ENCODE data around the gene CCP110. TPM values are rescaled to one million over a fixed set of nuclear protein-coding genes. Genes with fewer than 3 reads are reported as not detected.

Gene CCP110
- total RNA-seq, 1 donor = 8.9 TPM

DNA sequence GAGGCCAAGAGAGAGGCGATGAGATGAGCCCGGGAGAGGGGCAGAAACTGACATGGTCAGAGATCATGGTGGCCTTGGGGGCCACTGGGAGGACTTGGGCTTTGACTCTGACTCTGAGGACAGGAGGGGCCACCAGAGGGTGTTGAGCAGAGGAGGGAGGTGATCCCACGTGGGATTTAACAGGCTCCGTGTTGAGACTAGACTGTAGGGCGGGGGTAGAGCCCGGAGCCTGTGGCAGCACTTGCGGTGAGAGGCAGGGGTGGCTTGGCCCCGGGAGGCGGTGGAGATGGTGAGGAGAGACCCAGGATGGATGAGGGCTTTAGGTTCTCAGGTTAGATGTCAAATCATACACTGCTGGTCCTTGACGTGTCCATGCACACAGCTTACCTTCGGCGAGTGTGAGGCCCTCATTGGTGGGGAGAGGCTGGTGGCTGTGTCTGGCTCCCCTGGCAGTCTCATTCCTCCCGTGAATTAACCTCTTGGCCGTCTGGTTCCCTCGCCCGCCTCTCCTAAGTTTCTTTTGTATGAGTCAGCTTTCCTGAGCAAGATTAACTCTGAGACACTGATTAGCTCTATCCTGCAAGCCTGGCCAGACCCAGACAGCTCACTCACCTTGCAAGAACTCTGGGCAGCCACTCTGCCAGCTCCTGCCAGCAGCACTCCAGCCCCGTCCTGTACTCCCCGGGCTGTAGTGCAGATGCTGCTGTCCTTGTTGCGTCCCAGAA, 71.5 kb downstream of the CCP110 start:
- no peak for DNase-seq (ENCODE audit: low read depth in 2 of 3, low spot score in 2 of 3)

DNA sequence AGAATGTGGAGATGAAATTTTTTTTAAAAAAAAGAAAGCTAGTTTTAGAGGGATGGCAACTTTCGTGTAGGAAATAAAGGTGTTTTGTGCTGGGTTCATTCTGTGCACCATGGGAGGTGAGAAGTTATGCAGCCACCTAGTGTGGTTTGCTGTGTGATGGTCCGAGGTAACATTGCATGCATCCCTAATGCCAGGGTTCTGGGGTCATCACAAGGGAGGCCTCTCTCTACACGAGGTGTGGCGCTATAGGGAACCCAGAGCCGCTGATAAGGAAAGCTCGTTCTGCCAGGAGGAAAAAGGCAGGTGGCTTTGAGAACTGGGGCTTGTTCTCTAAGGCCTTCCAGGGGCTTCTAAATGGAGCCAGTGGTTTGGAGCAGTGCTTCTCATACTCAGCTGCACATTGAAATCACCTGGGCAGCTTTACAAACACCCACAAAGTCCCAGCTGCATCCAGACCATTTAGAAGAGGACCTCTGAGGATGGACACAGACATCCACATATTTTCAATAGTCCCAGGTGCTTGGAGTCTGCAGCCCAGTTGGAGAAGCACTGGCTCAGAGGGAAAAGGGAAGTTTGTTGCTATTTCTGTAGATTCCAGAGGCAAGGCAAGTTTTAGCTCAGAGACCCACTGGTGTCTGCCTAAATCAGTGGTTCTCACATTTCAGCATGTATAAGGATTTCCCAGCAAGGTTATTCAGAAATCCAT, 75.2 kb downstream of the CCP110 start:
- no peak for DNase-seq (ENCODE audit: low read depth in 2 of 3, low spot score in 2 of 3)

DNA sequence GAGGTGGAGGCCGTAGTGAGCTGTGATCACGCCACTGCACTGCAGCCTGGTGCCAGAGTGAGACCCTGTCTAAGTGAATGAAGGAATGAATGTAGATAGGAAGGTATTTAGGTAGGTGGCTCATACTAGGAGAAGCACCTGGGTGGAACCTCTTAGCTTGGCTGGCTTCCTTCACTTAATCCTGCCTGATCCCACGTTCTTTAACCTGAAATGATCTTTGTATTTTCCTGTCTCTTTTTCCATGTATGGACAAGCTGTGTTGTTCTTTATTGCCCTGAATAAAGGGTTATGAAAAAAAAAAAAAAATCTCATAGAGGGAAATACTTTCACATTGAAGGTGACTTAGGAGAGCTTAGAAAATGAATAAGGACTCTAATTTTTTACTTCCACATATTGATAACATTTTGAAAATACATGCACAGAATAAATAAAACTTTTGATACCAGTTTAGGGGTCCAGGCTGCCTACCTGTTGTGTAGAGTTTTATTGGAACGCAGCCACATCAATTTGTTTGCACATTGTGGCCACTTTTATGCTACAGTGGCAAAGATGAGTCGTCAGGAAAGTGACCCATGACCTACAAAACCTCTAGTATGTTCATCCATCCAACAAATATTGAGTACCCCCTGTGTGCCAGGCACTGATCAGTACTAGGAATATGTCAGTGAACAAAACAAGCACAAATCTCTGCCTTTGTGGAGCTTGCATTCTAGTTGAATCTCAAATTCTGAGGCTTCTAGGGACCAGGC, 76.4 kb downstream of the CCP110 start:
- no peak for DNase-seq (ENCODE audit: low read depth in 2 of 3, low spot score in 2 of 3)

DNA sequence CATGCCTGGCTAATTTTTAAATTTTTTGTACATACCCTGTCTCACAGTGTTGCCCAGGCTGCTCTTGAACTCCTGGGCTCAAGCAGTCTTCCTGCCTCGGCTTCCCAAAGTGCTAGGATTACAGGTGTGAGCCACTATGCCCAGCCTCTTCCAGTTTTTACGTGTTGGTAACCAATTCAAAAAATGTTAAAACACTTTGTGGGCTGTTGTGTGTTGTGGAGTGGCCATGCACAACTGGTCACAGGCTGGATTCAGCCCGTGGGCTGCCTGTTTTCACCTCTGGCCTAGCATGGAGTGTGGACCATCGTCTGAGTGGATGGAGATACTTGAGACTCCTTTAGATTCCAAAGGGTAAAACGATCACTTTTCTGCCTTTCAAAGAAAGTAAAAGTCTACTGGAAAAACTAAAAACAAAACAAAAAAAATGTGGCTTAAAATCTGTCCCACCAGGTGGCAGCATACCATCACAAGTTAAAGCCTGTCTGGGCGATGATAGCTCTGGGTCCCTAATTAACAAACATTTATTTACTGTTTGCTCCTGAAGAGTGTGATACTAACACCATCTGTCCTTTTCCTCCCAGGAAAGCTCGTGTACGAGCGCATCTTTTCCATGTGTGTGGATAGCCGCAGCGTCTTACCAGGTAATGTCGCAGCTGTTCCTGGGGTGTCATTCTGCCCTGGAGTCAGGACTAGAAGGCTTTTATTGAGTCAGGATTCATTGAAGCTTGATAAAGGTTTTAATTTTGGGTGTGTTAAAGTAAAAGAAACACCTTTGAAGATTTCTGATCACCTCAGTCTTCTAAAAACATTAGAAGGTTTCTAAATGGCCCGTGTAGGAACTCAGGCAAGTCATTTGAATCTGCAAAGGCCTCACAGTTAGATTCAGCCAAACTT, 77.6 kb downstream of the CCP110 start:
- peak; percentile 23 to 54 (median 37) for DNase-seq (ENCODE audit: low read depth in 2 of 3, low spot score in 2 of 3)

Other genes with a start within 250 kb of the CCP110 start
- gene CLEC19A, start 238.2 kb upstream of the CCP110 start, total RNA-seq = not detected
- not detected for gene TMC5, start 106.1 kb upstream of the CCP110 start, total RNA-seq
- 27.7 TPM for gene GDE1, start 1.8 kb upstream of the CCP110 start, total RNA-seq
- 27.5 TPM for gene VPS35L, start 31.8 kb downstream of the CCP110 start, total RNA-seq
- gene KNOP1, start 194.3 kb downstream of the CCP110 start, total RNA-seq = 4.3 TPM
- 2.7 TPM for gene IQCK, start 194.3 kb downstream of the CCP110 start, total RNA-seq

All from hematopoietic multipotent progenitor cell (in vitro differentiated cells).